Measurements from ENCODE around the gene TMEM175.

TMEM175 gene

GRCh38 chr4:930028-930551 lies 2.2 kb upstream of the TMEM175 start:
- Histone ChIP-seq H3K4me3 (replicated peaks; ENCODE audit: insufficient read depth, low read length) (peak overlapping the region; percentile 98), H3K27me3 (ENCODE audit: insufficient read depth, poor library complexity, severe bottlenecking) (no peaks in the 10 kb centered on the region), H3K27ac (replicated peaks) (peak overlapping the region; percentile 80)
- TF ChIP-seq GABPA (IDR thresholded peaks at IDR 0.05; ENCODE audit: low read depth) (no peak), SPI1 (IDR thresholded peaks at IDR 0.05; ENCODE audit: borderline replicate concordance, low read depth) (no peak; the same call in 1 of the 2 replicates), CTCF (IDR thresholded peaks at IDR 0.05; ENCODE audit: insufficient read depth, low read length) (no peak), POLR2AphosphoS5 (IDR thresholded peaks at IDR 0.05; ENCODE audit: low read depth) (no peak), REST (IDR thresholded peaks at IDR 0.05; ENCODE audit: insufficient replicate concordance, low read depth) (no peak)
- peak in 1 of 2 experiments; percentile 78 for DNase-seq (ENCODE audit: low read depth in 1 of 2, low spot score in 1 of 2)

DNA sequence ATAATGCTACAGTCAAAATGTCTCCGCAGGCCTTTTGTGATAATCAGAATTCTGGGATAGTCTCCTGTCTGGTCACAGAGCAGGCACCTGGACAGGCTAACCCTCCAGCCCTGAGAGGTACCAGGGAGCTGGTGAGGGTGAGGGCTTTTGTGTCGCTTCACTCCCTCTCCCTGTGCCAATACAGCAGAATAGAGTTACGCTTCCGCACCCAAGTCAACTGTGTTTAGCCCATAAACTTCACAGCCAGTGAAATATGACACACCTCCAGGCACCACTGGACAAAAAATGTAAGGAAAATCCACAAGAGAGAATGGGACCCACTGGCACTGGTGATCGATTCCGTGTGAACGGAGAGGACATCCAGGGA lies 1.4 kb upstream of the TMEM175 start:
- H3K4me3 ChIP-seq (replicated peaks; ENCODE audit: insufficient read depth, low read length): peak overlapping the region; percentile 98
- H3K27me3 ChIP-seq (ENCODE audit: insufficient read depth, poor library complexity, severe bottlenecking): no peaks in the 10 kb centered on the region
- H3K27ac ChIP-seq (replicated peaks): peak overlapping the region; percentile 80
- TF ChIP-seq GABPA (IDR thresholded peaks at IDR 0.05; ENCODE audit: low read depth): no peak
- TF ChIP-seq CTCF (IDR thresholded peaks at IDR 0.05; ENCODE audit: insufficient read depth, low read length): no peak
- TF ChIP-seq POLR2AphosphoS5 (IDR thresholded peaks at IDR 0.05; ENCODE audit: low read depth): no peak
- TF ChIP-seq REST (IDR thresholded peaks at IDR 0.05; ENCODE audit: insufficient replicate concordance, low read depth): no peak
- TF ChIP-seq SPI1 (IDR thresholded peaks at IDR 0.05; ENCODE audit: borderline replicate concordance, low read depth): no peak
- no peak for DNase-seq (ENCODE audit: low read depth in 1 of 2, low spot score in 1 of 2)

GRCh38 chr4:931194-931959 lies 883 bp upstream of the TMEM175 start:
- H3K27me3 ChIP-seq (ENCODE audit: insufficient read depth, poor library complexity, severe bottlenecking): no peaks in the 10 kb centered on the region
- TF ChIP-seq SPI1 (IDR thresholded peaks at IDR 0.05; ENCODE audit: borderline replicate concordance, low read depth) (no peak), POLR2AphosphoS5 (IDR thresholded peaks at IDR 0.05; ENCODE audit: low read depth) (no peak), REST (IDR thresholded peaks at IDR 0.05; ENCODE audit: insufficient replicate concordance, low read depth) (no peak), CTCF (IDR thresholded peaks at IDR 0.05; ENCODE audit: insufficient read depth, low read length) (no peak), GABPA (IDR thresholded peaks at IDR 0.05; ENCODE audit: low read depth) (no peak)
- DNase-seq (ENCODE audit: low read depth in 1 of 2, low spot score in 1 of 2): peak in 1 of 2 experiments; percentile 26
- peak overlapping the region; percentile 80 for H3K27ac ChIP-seq (replicated peaks)
- H3K4me3 ChIP-seq (replicated peaks; ENCODE audit: insufficient read depth, low read length): peak overlapping the region; percentile 98

All from HL-60 (cell line).